22Rv1 (cell line): Measurements from ENCODE around the gene TRAPPC6A.

Source experiments
- CTCF ChIP-seq: fragments of 450-650 bp; IDR thresholded peaks from 2 replicates; pipeline ENCODE4 v1.5.1; 2017; ENCODE audit warnings: mild to moderate bottlenecking
- ZFX ChIP-seq: fragments of 450-650 bp; IDR thresholded peaks from 2 replicates; pipeline ENCODE4 v1.6.1; 2017; ENCODE audit warnings: antibody characterized with exemption, borderline replicate concordance

- TF ChIP-seq CTCF (no peak), ZFX (no peak)
Observed at GRCh38 chr19:45117671-45118070, 60.4 kb downstream of the TRAPPC6A start.
